HepG2 (cell line): ENCODE results near the gene SPAG6. TPM values are rescaled to one million over a fixed set of nuclear protein-coding genes. Genes with fewer than 3 reads are reported as not detected.

ENCODE experiments used
- FOXP1 ChIP-seq, 2 experiments: fragments of 450-650 bp in 1 of 2; IDR thresholded peaks; 2 replicates each; pipeline ENCODE4 v1.6.1; 2017 to 2018; ENCODE audit warnings: antibody characterized with exemption in 1 of 2
- HNF4G ChIP-seq, 2 experiments: sonication (generic) in 1 of 2; formaldehyde crosslinking in 1 of 2; IDR thresholded peaks; 2 replicates each; pipeline versions ENCODE4 v1.4.0 to v1.6.1; 2011 to 2020; ENCODE audit warnings: borderline replicate concordance in 2 of 2, low read depth in 2 of 2, mild to moderate bottlenecking in 2 of 2, low read length in 1 of 2, missing genetic modification reagents in 1 of 2, moderate library complexity in 1 of 2
- JARID2 ChIP-seq: sonication (generic); formaldehyde crosslinking; IDR thresholded peaks from 2 replicates; pipeline ENCODE4 v1.8.1; 2023; ENCODE audit warnings: missing genetic modification reagents, inconsistent platforms; ENCODE audit not compliant: insufficient replicate concordance
- NCOR1 ChIP-seq: fragments of 200-600 bp; sonication (generic); IDR thresholded peaks from 2 replicates; pipeline ENCODE4 v1.7.0; 2017; ENCODE audit warnings: antibody characterized with exemption, low read length, borderline replicate concordance
- PATZ1 ChIP-seq: sonication (generic); formaldehyde crosslinking; IDR thresholded peaks from 2 replicates; pipeline ENCODE4 v1.4.0; 2020; ENCODE audit warnings: missing genetic modification reagents
- REPIN1 ChIP-seq: sonication (generic); formaldehyde crosslinking; IDR thresholded peaks from 2 replicates; pipeline ENCODE4 v1.8.0; 2022; ENCODE audit warnings: missing genetic modification reagents, low read depth, mild to moderate bottlenecking, borderline replicate concordance
- SATB2 ChIP-seq: sonication (generic); formaldehyde crosslinking; IDR thresholded peaks from 2 replicates; pipeline ENCODE4 v1.5.0; 2020; ENCODE audit warnings: missing genetic modification reagents
- SOX6 ChIP-seq, 2 experiments: fragments of 450-650 bp in 1 of 2; sonication (generic) in 1 of 2; formaldehyde crosslinking in 1 of 2; IDR thresholded peaks; 2 replicates each; pipeline versions ENCODE4 v1.4.0 to v1.6.1; 2017 to 2020; ENCODE audit warnings: antibody characterized with exemption in 1 of 2, mild to moderate bottlenecking in 1 of 2, missing genetic modification reagents in 1 of 2
- SYNCRIP ChIP-seq: fragments of 200-400 bp; formaldehyde crosslinking; IDR thresholded peaks from 2 replicates; pipeline ENCODE4 v1.6.1; 2018; ENCODE audit warnings: mild to moderate bottlenecking, low read depth, low read length; ENCODE audit not compliant: insufficient read depth
- ZBTB3 ChIP-seq: sonication (generic); formaldehyde crosslinking; IDR thresholded peaks from 2 replicates; pipeline ENCODE4 v1.4.0; 2020; ENCODE audit warnings: low read depth, mild to moderate bottlenecking, moderate library complexity, missing genetic modification reagents, borderline replicate concordance
- ZNF160 ChIP-seq: sonication (generic); formaldehyde crosslinking; IDR thresholded peaks from 2 replicates; pipeline ENCODE4 v1.8.0; 2022; ENCODE audit warnings: mild to moderate bottlenecking, inconsistent platforms, missing genetic modification reagents
- ZNF260 ChIP-seq: sonication (generic); formaldehyde crosslinking; IDR thresholded peaks from 2 replicates; pipeline ENCODE4 v1.4.0; 2020; ENCODE audit warnings: missing genetic modification reagents, low read depth, mild to moderate bottlenecking, borderline replicate concordance
- ZNF777 ChIP-seq: sonication (generic); formaldehyde crosslinking; IDR thresholded peaks from 2 replicates; pipeline ENCODE4 v1.4.0; 2020; ENCODE audit warnings: missing genetic modification reagents
- ZNF883 ChIP-seq: sonication (generic); formaldehyde crosslinking; IDR thresholded peaks from 2 replicates; pipeline ENCODE4 v1.5.1; 2020; ENCODE audit warnings: mild to moderate bottlenecking, missing genetic modification reagents; ENCODE audit errors: not compliant biosample characterization
- polyA plus RNA-seq, 8 experiments: library from polyadenylated mRNA; depleted of rRNA in 3 of 8; stranded (reverse) in 7 of 8; unstranded in 1 of 8; fragments of >200 nt; fragmentation: Illumina TruSeq in 4 of 8; extraction: Trizol in 4 of 8; gene quantifications; 2 replicates each; pipeline versions ENCODE4 v1.2.1 to v1.2.3, GENCODE V29; 2011 to 2016; ENCODE audit warnings: low read depth in 4 of 8, missing spikeins in 1 of 8, mixed read lengths in 1 of 8; ENCODE audit not compliant: insufficient read depth in 1 of 8
- total RNA-seq, 5 experiments: library from RNA; depleted of rRNA; stranded (reverse); fragments of >200 nt; fragmentation: Illumina TruSeq; extraction: Trizol; gene quantifications; 2 replicates each; pipeline ENCODE4 v1.2.3, GENCODE V29; 2016; ENCODE audit warnings: low read depth in 1 of 5
- TF ChIP-seq, protein P1 (sequence below): sonication (generic); formaldehyde crosslinking; IDR thresholded peaks from 2 replicates; pipeline ENCODE4 v1.9.0; 2021; ENCODE audit warnings: missing genetic modification reagents, borderline replicate concordance
- TF ChIP-seq, protein P2 (sequence below): IDR thresholded peaks from 2 replicates; pipeline ENCODE4 v1.6.1; 2016; ENCODE audit warnings: low read depth, missing genetic modification reagents, missing compliant biosample characterization

The SPAG6 gene
- total and polyA plus RNA-seq, 2 of the 13 experiments (the other 11 are each of a cell fraction or from before 2014, with no cell fraction given), result not detected

DNA sequence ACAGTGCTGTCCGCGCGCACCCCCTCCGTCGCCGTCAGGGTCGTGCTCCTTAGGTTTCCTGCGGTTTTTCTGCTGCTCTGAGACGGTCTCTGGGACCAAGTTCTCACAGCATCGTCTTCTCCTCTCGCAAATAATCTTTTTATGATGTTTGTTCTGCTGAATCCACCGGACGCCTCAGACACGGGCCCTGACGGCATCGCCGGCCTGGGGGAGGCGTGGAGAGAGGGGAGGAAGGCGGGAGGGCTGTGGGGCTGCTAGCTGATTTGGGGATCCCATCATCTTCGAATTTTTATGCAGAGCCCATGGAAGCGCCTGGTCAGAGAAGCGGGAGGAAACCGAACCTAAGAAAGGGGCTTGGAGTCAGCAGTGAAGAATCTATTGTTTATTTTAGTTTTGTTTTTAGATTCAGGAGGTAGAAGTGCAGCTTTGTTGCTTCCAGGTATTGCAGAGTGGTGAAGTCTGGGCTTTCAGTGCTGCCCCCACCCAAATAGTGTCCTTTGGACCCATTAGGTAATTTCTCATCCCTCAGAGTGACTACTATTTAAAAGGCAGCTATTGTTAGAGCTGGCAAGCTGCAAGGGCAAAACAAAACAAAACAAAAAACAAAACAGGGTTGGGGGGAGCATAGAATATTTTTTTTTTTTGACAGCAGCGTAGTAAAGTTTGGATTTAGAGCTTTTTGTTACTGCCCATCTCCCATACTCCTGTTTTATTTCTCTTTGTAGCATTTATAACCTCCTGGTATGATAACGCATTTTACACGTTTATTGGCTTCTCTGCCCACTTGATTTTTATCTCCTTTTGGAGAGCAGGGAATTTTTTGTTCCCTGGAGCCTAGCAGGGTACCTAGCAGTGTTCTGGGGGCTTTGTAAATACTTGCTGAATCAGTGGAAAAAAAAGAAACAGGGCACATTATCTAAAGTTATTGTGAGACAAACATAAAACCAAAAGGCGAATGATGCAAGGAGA lies 92.6 kb downstream of the SPAG6 start (continued):
- TF ChIP-seq PATZ1 (peak; percentile 89), ZNF777 (CRISPR knock-in tag) (peak; percentile 44), SYNCRIP (no peak), SOX6 (IDR thresholded peaks at IDR 0.05) (no peak), SOX6 (CRISPR knock-in tag; IDR thresholded peaks at IDR 0.05) (peak; percentile 73; the same call in 1 of the 2 replicates), ZBTB3 (CRISPR knock-in tag) (no peak), NCOR1 (peak; percentile 24; the same call in 1 of the 2 replicates), ZNF883 (CRISPR knock-in tag) (no peak), SATB2 (CRISPR knock-in tag) (no peak), FOXP1 (IDR thresholded peaks at IDR 0.05) (no peak), FOXP1 (CRISPR knock-in tag; IDR thresholded peaks at IDR 0.05) (peak; percentile 42; the same call in 1 of the 2 replicates), REPIN1 (no peak), ZNF160 (no peak), ZNF260 (CRISPR knock-in tag) (no peak), JARID2 (CRISPR knock-in tag) (no peak), HNF4G (IDR thresholded peaks at IDR 0.05; ENCODE audit: borderline replicate concordance, low read depth, low read length) (peak; percentile 50; the same call in 1 of the 2 replicates), HNF4G (CRISPR knock-in tag; IDR thresholded peaks at IDR 0.05; ENCODE audit: borderline replicate concordance, low read depth) (no peak)
- TF ChIP-seq, protein P1, sequence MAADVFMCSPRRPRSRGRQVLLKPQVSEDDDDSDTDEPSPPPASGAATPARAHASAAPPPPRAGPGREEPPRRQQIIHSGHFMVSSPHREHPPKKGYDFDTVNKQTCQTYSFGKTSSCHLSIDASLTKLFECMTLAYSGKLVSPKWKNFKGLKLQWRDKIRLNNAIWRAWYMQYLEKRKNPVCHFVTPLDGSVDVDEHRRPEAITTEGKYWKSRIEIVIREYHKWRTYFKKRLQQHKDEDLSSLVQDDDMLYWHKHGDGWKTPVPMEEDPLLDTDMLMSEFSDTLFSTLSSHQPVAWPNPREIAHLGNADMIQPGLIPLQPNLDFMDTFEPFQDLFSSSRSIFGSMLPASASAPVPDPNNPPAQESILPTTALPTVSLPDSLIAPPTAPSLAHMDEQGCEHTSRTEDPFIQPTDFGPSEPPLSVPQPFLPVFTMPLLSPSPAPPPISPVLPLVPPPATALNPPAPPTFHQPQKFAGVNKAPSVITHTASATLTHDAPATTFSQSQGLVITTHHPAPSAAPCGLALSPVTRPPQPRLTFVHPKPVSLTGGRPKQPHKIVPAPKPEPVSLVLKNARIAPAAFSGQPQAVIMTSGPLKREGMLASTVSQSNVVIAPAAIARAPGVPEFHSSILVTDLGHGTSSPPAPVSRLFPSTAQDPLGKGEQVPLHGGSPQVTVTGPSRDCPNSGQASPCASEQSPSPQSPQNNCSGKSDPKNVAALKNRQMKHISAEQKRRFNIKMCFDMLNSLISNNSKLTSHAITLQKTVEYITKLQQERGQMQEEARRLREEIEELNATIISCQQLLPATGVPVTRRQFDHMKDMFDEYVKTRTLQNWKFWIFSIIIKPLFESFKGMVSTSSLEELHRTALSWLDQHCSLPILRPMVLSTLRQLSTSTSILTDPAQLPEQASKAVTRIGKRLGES (CRISPR knock-in tag), result no peak
- TF ChIP-seq, protein P2, sequence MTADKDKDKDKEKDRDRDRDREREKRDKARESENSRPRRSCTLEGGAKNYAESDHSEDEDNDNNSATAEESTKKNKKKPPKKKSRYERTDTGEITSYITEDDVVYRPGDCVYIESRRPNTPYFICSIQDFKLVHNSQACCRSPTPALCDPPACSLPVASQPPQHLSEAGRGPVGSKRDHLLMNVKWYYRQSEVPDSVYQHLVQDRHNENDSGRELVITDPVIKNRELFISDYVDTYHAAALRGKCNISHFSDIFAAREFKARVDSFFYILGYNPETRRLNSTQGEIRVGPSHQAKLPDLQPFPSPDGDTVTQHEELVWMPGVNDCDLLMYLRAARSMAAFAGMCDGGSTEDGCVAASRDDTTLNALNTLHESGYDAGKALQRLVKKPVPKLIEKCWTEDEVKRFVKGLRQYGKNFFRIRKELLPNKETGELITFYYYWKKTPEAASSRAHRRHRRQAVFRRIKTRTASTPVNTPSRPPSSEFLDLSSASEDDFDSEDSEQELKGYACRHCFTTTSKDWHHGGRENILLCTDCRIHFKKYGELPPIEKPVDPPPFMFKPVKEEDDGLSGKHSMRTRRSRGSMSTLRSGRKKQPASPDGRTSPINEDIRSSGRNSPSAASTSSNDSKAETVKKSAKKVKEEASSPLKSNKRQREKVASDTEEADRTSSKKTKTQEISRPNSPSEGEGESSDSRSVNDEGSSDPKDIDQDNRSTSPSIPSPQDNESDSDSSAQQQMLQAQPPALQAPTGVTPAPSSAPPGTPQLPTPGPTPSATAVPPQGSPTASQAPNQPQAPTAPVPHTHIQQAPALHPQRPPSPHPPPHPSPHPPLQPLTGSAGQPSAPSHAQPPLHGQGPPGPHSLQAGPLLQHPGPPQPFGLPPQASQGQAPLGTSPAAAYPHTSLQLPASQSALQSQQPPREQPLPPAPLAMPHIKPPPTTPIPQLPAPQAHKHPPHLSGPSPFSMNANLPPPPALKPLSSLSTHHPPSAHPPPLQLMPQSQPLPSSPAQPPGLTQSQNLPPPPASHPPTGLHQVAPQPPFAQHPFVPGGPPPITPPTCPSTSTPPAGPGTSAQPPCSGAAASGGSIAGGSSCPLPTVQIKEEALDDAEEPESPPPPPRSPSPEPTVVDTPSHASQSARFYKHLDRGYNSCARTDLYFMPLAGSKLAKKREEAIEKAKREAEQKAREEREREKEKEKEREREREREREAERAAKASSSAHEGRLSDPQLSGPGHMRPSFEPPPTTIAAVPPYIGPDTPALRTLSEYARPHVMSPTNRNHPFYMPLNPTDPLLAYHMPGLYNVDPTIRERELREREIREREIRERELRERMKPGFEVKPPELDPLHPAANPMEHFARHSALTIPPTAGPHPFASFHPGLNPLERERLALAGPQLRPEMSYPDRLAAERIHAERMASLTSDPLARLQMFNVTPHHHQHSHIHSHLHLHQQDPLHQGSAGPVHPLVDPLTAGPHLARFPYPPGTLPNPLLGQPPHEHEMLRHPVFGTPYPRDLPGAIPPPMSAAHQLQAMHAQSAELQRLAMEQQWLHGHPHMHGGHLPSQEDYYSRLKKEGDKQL (CRISPR knock-in tag), result no peak
